Breast epithelium (tissue), 4 donors: ENCODE data around the gene PLEKHG4B. TPM values are rescaled to one million over a fixed set of nuclear protein-coding genes. Genes with fewer than 3 reads are reported as not detected.

ENCODE experiments used
- DNase-seq, 2 donors: peaks; one replicate each; pipeline ENCODE4 v3.0.0-alpha.2; 2019; ENCODE audit warnings: low spot score in 2 of 2
- H3K27ac ChIP-seq, 2 donors: fragments of 200-600 bp; sonication (generic) in 1 of 2; one replicate each; pipeline ENCODE4 v1.5.1; 2016 to 2019; ENCODE audit warnings: mild to moderate bottlenecking in 1 of 2
- H3K27me3 ChIP-seq, 2 donors: fragments of 200-600 bp; sonication (generic) in 1 of 2; one replicate each; pipeline versions ENCODE4 v1.5.1 to v1.6.0; 2017 to 2019; ENCODE audit warnings: control low read depth in 1 of 2, mild to moderate bottlenecking in 1 of 2
- H3K36me3 ChIP-seq: fragments of 200-600 bp; one replicate; pipeline ENCODE4 v1.5.1; 2019
- H3K4me1 ChIP-seq, 2 donors: fragments of 200-600 bp; sonication (generic); one replicate each; pipeline ENCODE4 v1.5.1; 2016 to 2019; ENCODE audit warnings: control low read depth in 1 of 2
- H3K4me3 ChIP-seq, 3 donors: fragments of 200-600 bp; sonication (generic); 1 replicate in 2 of 3; 2 replicates in 1 of 3; pipeline ENCODE4 v1.5.1; 2016 to 2019; ENCODE audit warnings: mild to moderate bottlenecking in 3 of 3, moderate library complexity in 2 of 3
- H3K9me3 ChIP-seq, 2 donors: fragments of 200-600 bp; sonication (generic) in 1 of 2; one replicate each; pipeline ENCODE4 v1.5.1; 2016 to 2019; ENCODE audit warnings: control low read depth in 1 of 2
- POLR2A ChIP-seq: fragments of 450-650 bp; IDR thresholded peaks from one replicate; pipeline ENCODE4 v1.6.1; 2016; ENCODE audit warnings: antibody characterized with exemption, mild to moderate bottlenecking, moderate library complexity
- POLR2AphosphoS5 ChIP-seq, 3 donors: sonication (generic); formaldehyde crosslinking; IDR thresholded peaks; one replicate each; pipeline ENCODE4 v1.6.1; 2017; ENCODE audit warnings: antibody characterized with exemption in 3 of 3
- intact Hi-C: fragments of 100-400 bp; cut with DNase I; formaldehyde crosslinking; loops from one replicate; pipeline ENCODE4 v1.15.1; 2023; ENCODE audit warnings: low total_unique reads
- total RNA-seq, 3 donors: library from RNA; depleted of rRNA; stranded (reverse); fragments of >200 nt; gene quantifications; one replicate each; pipeline ENCODE4 v1.1.0, GENCODE V29; 2016
- TF ChIP-seq, protein P1 (sequence below), 3 donors: fragments of 450-650 bp; IDR thresholded peaks; one replicate each; pipeline ENCODE4 v1.5.1; 2016 to 2017; ENCODE audit warnings: antibody characterized with exemption in 3 of 3, mild to moderate bottlenecking in 3 of 3, moderate library complexity in 3 of 3

PLEKHG4B gene
- total RNA-seq, 3 donors from 2014 or later = 4.3 to 5.4 TPM; not detected in 1

DNA sequence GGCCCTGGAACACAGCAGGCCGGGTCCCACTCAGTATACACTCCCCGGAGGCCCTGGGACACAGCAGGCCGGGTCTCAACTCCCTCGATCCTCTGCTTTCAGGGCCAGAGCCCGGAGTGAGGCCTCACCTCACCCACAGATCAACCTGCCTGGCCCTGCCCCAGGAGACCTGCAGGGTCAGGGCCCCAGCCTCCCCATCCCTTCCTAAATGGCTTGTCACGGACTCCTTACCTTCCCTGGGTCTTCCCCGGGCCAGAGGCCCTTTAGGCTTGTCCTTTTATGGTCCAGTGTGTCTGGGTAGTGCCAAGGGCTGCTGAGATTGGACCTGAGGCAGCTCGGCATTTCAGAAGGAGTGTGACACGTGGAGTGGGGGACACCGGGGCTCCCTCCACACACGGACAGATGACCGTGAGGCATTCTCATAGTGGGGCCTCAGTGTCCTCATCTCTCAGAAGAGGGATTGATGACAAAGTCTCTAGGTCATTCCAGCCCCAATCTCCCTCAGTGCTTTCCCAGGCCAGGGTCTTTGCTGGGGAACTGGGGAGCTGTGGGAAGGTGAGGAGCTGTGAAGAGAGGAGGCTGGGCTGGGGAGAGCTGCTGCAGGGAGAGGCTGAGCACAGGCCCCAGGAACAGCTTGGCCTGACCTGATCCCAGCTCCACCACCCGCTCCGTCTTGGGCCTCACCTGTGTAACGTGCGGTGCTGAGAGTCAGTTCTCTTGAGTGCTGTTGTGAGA is 18.0 kb upstream of the PLEKHG4B start:
- no peak overlapping the region for H3K27ac ChIP-seq
- no peaks in the 10 kb centered on the region for H3K4me1 ChIP-seq
- H3K27me3 ChIP-seq = peaks cover 0 to 2% of the 10 kb centered on the region in 2 donors
- intact Hi-C loops = no loop called here
- no peak for DNase-seq
- H3K4me3 ChIP-seq = no peak overlapping the region
- no peaks in the 10 kb centered on the region for H3K9me3 ChIP-seq
- TF ChIP-seq POLR2A (no peak), POLR2AphosphoS5 (IDR thresholded peaks at IDR 0.05) (no peak)
- TF ChIP-seq, protein P1, sequence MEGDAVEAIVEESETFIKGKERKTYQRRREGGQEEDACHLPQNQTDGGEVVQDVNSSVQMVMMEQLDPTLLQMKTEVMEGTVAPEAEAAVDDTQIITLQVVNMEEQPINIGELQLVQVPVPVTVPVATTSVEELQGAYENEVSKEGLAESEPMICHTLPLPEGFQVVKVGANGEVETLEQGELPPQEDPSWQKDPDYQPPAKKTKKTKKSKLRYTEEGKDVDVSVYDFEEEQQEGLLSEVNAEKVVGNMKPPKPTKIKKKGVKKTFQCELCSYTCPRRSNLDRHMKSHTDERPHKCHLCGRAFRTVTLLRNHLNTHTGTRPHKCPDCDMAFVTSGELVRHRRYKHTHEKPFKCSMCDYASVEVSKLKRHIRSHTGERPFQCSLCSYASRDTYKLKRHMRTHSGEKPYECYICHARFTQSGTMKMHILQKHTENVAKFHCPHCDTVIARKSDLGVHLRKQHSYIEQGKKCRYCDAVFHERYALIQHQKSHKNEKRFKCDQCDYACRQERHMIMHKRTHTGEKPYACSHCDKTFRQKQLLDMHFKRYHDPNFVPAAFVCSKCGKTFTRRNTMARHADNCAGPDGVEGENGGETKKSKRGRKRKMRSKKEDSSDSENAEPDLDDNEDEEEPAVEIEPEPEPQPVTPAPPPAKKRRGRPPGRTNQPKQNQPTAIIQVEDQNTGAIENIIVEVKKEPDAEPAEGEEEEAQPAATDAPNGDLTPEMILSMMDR (IDR thresholded peaks at IDR 0.05) = no peak
- no peaks in the 10 kb centered on the region for H3K36me3 ChIP-seq

DNA sequence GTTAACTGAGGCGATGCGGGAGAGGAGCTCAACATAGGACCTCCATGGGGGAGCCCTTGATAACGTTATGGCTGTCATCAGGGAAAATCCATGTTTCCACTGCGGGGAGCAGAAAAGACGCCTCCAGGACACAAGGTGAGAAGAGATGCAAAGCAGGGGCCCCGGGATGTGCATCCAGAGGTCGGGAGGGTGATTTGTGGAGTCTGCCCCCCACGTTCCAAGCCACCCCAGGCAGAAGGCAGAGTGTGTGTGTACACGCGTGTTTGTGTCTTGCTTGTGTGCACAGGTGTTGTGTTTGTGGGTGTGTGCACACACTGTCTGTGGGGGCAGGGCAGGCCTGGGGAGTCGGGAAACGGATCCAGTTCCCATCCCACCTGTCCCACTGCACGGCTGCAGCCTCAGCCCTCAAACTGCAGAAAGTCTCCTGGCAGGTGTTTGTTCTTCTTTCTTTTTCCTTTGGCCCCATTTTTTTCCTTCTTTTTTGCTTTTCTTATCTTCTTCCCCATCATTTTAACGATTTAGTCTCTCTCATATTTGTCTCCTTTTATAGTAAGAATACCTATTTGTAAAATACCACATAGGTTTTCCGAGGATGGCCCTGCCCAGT is 17.4 kb upstream of the PLEKHG4B start:
- TF ChIP-seq POLR2A (no peak), POLR2AphosphoS5 (IDR thresholded peaks at IDR 0.05) (no peak)
- TF ChIP-seq, protein P1 (IDR thresholded peaks at IDR 0.05) = no peak
- intact Hi-C loops = no loop called here
- Histone ChIP-seq H3K27ac (no peak overlapping the region), H3K4me3 (no peak overlapping the region), H3K4me1 (no peaks in the 10 kb centered on the region), H3K27me3 (peaks cover 0 to 2% of the 10 kb centered on the region in 2 donors), H3K9me3 (no peaks in the 10 kb centered on the region), H3K36me3 (no peaks in the 10 kb centered on the region)
- no peak for DNase-seq

DNA sequence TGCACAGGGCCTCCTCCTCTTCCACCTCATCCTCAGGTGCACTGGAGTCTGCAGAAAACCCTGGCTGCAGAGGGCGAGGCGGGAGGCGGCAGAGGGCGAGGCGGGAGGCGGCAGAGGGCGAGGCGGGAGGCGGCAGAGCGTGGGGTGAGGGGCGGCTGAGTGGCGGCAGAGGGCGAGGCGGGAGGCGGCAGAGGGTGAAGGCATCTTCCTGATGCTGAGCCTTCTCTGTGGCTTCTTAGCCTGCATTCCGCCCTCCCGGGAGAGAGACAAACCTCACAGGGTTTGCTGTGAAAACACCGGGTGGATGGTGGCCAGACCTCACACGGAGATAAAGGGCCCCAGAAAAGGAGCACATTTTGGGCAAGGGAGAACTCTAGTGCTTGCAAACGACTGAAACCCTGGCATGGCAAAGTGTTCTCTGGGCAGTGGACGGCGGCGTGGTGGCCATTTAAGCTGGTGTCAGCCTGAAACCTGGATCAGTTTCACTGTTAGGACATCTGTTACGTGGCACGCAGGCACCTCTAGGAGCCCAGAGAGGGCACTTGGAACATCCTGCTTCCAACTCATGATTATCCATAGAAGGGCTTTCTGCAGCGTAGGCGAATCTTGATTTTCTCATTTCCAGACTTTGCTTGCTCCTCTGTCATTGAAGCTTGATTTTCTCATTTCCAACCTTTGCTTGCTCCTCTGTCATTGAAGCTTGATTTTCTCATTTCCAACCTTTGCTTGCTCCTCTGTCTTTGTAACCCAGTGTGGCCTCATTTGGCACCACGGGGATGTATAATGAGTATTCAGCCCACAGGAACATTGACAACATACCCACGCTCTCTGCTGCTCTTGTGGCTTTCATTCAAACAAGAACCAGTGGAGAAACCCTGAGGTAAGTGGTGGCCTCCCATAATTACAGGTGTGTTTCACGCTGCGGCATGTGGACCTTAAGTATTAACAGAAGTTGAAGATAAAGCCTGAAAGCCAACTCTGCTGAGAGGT is 16.3 kb upstream of the PLEKHG4B start:
- DNase-seq = no peak
- intact Hi-C loops = no loop called here
- Histone ChIP-seq H3K27me3 (peaks cover 0 to 2% of the 10 kb centered on the region in 2 donors), H3K4me3 (no peak overlapping the region), H3K27ac (no peak overlapping the region), H3K4me1 (no peaks in the 10 kb centered on the region), H3K36me3 (no peaks in the 10 kb centered on the region), H3K9me3 (no peaks in the 10 kb centered on the region)
- TF ChIP-seq POLR2A = no peak
- TF ChIP-seq, protein P1 (IDR thresholded peaks at IDR 0.05) = no peak
- TF ChIP-seq POLR2AphosphoS5 (IDR thresholded peaks at IDR 0.05) = no peak

DNA sequence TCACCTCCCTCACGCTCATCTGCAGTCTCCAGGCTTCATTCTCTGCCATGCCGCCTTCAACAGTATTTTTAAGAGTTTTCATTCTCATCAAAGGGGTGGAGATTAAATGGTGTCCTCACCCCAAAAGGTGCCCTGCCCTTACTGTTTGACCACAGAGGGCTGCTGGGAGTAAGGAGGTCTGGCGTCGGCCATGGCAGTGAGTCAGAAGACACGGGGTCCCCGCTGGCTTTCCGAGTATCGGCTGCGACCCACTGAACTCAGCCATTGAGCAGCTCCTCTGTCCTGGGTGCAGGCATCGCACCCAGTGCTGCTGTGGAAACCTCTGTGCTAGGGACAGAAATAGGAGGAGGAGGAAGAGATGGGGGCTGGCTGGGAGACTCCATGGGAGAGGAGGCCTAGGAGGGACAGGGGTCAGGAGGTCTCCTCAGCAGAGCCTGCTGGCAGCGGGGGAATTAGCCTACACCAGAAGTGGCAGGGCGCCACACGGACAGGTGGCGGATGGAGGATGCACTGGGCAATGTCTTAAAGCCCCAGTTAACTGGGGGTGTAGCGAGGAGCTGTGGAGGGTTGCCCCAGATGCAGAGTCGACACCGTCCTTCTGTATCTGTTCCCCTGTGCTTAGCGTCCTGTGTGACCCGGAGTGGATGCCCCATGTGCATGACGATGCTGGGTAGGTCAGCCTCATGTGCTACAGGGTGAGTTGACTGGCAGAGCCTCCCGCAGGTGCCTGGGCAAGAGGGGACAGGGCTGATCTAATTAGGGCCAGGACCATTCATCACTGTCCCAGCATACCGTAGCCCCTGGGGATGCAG is 15.4 kb upstream of the PLEKHG4B start:
- DNase-seq = no peak
- Histone ChIP-seq H3K9me3 (no peaks in the 10 kb centered on the region), H3K27me3 (peaks cover 0 to 2% of the 10 kb centered on the region in 2 donors), H3K36me3 (no peaks in the 10 kb centered on the region), H3K27ac (no peak overlapping the region), H3K4me3 (no peak overlapping the region), H3K4me1 (no peaks in the 10 kb centered on the region)
- intact Hi-C loops = no loop called here
- no peak for TF ChIP-seq POLR2A

DNA sequence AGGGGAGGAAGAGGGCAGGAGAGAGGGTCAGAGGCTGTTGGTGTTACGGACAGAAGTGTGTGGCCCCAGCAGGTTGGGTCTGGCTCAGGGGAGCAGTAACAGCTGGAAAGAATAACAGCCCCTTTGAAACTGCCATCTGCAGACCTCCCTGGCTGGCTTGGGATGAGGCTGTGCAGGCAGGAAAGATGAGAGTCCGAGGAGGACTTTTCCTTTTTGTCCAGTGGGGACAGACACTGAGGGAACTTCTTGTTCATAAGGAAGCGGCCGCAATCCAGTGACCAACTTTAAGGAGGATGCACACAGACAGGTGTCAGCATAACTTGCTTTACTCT is 14.8 kb upstream of the PLEKHG4B start:
- TF ChIP-seq POLR2A = no peak
- TF ChIP-seq POLR2AphosphoS5 (IDR thresholded peaks at IDR 0.05) = no peak
- TF ChIP-seq, protein P1 (IDR thresholded peaks at IDR 0.05) = no peak
- H3K36me3 ChIP-seq = no peaks in the 10 kb centered on the region
- no peaks in the 10 kb centered on the region for H3K4me1 ChIP-seq
- H3K4me3 ChIP-seq = no peak overlapping the region
- DNase-seq = no peak
- H3K27ac ChIP-seq = no peak overlapping the region
- intact Hi-C loops = no loop called here
- no peaks in the 10 kb centered on the region for H3K9me3 ChIP-seq
- peaks cover 0 to 2% of the 10 kb centered on the region in 2 donors for H3K27me3 ChIP-seq
